ENCODE data around the gene TSR3.
"Not testable (repeated sequence)": the region's sequence is repeated elsewhere in the genome, so short reads cannot be mapped to it uniquely, and the experiment has no call there.

The TSR3 gene

GRCh38 chr16:1338855-1339675 lies 12.6 kb downstream of the TSR3 start:
- no peak for DNase-seq (ENCODE audit: low read depth, low spot score)

- DNase-seq (ENCODE audit: low read depth, low spot score): no peak
Observed at GRCh38 chr16:1338119-1338730, 13.5 kb downstream of the TSR3 start.

- DNase-seq (ENCODE audit: low read depth, low spot score): no peak
Observed at GRCh38 chr16:1337486-1337885, 14.2 kb downstream of the TSR3 start.

GRCh38 chr16:1336619-1337018 lies 15.1 kb downstream of the TSR3 start:
- no peak for DNase-seq (ENCODE audit: low read depth, low spot score)

DNA sequence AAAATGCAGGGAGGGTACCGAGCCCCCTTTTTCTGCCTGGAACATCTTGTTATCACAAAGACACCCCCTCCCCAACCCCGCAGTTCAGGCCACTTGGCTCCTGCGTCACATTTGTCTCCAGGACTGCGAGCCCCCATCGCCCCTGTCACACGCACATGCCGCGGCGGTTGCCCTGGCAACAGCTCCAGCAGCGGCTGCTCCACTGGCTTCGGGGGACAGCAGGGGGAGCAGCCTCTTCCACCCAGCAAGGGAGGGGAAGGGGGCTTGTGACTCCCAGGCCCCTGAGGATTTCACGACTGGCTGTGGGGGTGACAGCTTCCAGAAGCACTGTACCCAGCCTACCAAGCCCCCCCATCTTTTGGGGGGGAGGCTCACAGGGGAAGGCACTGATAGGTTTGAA lies 15.7 kb downstream of the TSR3 start:
- DNase-seq (ENCODE audit: low read depth, low spot score): no peak

- DNase-seq (ENCODE audit: low read depth, low spot score): no peak
Observed at GRCh38 chr16:1335211-1335971, 16.3 kb downstream of the TSR3 start.

GRCh38 chr16:1334739-1335138 lies 16.9 kb downstream of the TSR3 start:
- DNase-seq (ENCODE audit: low read depth, low spot score): no peak

DNA sequence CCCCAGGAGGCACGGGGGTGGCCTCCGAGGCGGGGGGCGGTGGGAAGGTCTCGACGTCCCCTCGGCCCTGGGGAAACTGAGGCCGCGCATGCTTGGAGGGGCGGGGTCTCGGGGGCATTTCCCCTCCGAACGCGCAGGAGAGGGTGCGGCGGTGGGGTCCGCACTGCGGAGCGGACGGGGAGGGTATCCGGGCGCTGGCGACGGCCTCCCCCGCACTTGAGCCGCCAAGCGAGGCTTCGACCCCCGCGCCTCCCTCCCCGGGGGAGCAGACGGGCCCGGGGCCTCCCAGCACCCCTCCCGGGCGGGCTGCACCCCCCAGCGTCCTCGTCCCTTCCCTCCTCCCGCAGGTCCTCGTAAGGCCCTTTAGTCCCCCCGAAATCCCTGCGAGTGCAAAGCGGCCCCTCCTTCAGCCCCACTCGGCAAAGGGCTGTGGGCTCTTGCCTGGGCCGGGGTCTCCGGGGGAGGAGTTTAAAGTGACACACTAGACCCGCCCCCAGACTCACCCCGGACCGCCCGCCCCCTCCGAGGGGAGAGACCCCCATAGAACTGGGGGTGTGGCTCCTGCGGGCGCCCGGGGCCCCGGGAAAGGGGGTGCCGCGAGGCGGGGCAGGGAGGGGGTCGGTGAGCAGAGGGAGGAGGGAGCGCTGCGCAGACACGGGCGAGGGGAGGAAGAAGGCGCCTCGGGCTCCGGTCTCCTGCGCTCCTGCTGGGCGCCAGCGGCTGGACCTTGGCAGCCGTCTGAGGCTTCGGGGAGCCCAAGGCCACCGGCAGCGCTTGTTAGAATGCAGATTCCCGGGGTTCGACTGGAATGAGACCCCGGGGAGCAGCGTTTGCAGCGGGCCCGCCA lies 17.6 kb downstream of the TSR3 start:
- no peak for DNase-seq (ENCODE audit: low read depth, low spot score)

- DNase-seq (ENCODE audit: low read depth, low spot score): no peak
Observed at GRCh38 chr16:1333149-1333812, 18.4 kb downstream of the TSR3 start, which contains the start of gene BAIAP3. TSS of gene BAIAP3 (plus strand) at chr16:1333645. CDS start at chr16:1338550, 4,905 bp downstream.

GRCh38 chr16:1332618-1333148 lies 19.0 kb downstream of the TSR3 start:
- no peak for DNase-seq (ENCODE audit: low read depth, low spot score)

DNA sequence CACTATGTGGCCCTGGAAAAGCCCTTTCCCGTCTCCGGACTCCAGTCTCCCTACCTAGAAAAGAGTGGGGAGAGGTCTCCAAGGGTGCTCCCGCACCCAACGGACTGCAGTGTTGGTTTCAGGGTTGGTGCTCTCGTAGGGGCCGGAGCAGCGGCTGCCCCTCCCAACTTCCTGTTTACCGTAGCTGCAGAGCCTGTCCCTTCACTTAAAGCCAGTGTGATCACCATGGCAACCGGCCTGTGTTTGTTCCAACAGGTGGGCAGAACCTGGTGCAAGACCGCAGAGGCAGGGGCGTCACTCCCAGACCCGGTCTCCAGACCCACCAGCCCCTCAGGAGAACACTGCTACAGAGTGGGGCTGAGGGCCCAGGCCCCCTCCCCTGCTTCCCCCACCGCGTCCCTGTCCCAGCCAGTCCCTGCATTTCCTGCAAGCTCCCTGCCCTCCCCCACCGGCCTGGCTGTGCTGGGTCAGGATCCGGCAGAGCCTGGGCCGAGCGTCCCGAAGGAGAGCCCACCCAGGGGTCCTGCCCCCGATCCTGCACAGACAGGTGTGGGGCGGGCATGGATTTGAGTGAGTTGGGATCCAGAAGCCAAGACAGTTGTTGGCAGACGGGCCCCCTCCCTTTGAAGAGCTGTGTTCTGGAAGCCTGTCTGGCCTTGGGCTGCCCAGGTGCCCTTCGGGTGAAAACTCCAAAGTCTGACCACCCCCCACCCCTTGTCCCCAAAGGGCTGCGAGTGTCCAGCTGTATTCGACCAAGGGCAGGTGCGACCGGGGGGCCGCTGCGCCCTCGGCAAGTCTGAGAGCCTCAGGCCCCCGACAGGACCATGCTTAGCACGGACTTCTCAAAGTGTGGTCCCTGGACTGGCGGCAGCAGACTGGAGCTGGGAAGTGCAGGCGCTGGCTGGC lies 19.7 kb downstream of the TSR3 start:
- DNase-seq (ENCODE audit: low read depth, low spot score): no peak

GRCh38 chr16:1330931-1331711 lies 20.6 kb downstream of the TSR3 start:
- no peak for DNase-seq (ENCODE audit: low read depth, low spot score)

- no peak for DNase-seq (ENCODE audit: low read depth, low spot score)
Observed at GRCh38 chr16:1330260-1330914, 21.3 kb downstream of the TSR3 start.

GRCh38 chr16:1328961-1329360 lies 22.7 kb downstream of the TSR3 start:
- not testable (repeated sequence) for DNase-seq (ENCODE audit: low read depth, low spot score)

DNA sequence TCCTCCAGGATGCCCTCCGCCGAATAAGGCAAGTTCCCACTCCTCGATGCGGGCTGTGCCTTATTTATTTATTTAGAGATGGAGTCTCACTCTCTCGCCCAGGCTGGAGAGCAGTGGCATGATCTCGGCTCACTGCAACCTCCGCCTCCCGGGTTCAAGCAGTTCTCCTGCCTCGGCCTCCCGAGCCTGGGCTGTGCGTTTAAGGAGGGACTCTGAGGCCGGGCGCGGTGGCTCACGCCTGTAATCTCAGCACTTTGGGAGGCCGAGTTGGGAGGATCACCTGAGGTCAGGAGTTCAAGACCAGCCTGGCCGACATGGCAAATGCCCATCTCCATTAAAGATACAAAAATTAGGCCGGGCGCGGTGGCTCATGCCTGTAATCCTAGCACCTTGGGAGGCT lies 23.5 kb downstream of the TSR3 start:
- not testable (repeated sequence) for DNase-seq (ENCODE audit: low read depth, low spot score)

DNA sequence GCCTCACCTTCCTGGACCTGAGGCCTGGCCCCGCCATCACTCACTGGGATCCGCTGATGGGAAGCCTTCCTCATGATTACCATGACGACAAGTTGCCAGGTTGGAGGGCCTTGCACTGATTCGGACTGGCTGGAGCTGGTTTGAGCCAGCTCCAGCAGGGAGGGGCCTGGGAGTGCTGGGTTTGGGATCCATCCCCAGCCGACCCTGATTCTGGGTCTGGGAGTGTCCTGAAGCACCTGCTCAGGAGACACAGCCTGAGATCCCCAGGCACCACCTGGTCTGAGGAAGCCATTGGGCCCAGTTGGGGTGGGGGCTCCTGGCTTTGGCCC lies 24.1 kb downstream of the TSR3 start:
- DNase-seq (ENCODE audit: low read depth, low spot score): no peak

DNA sequence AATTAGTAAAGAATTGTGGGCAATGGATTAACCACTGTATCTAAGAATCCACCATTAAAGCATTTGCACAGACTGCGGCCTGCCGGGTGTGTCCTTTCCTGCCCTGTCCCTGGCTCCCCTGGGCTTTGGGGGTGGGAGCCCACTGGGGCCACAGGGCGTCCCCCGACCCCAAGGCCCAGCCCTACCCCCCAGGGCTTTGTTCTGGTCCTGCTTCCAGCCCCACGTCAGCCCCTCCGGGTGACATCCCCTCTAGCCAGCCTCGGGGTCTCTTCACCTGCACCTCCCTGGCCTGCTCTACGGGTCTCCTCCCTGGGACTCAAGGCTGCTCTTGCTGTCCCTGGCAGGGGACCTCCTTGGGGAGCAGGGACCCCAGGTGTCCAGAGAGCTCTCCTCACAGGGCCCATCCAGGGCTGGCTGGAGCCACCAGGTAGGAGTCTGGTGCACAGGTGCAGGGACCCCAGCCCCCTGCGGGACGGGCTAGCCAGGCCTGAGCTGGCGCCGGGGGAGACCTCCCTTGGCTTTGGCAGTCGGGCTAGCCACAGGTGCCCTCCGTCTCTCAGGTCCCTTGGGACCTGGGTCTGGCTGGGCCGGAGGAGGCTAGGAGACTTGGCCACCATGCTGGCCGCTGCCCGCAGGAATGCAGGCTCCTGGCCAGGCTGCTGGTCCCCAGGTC lies 24.6 kb downstream of the TSR3 start:
- no peak for DNase-seq (ENCODE audit: low read depth, low spot score)

GRCh38 chr16:1326391-1326790 lies 25.3 kb downstream of the TSR3 start:
- DNase-seq (ENCODE audit: low read depth, low spot score): no peak

Measured in smooth muscle cell of the brain vasculature (primary cell).